Measurements from ENCODE around the gene PSPN. TPM values are rescaled to one million over a fixed set of nuclear protein-coding genes. Genes with fewer than 3 reads are reported as not detected.

The PSPN gene
- total RNA-seq, 1 experiment from 2014 or later, result 1.1 TPM

DNA sequence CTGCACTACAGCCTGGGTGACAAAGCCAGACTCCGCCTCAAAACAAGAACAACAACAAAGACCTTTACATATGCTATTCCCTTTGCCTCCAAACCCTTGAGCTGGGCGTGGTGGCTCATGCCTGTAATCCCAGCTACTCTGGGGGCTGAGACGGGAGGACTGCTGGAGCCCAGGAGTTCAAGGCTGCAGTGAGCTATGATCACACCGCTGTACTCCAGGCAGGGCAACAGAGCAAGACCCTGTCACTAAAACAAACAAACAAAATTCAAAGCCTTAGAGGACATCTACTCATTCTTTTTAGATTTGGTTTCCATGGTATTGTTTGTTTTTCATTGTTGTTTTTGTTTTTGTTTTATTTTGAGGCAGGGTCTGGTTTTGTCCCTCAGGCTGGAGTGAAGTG, 50.1 kb downstream of the PSPN start:
- DNase-seq (ENCODE audit: low read depth), result no peak

Other genes with a start within 250 kb of the PSPN start
- not detected in 2 replicates for gene ACSBG2, start 240.3 kb downstream of the PSPN start, total RNA-seq (2014; rRNA removed; shearing (Covaris generic))
- 8.0 and 15.4 TPM in 2 replicates for gene MLLT1, start 96.0 kb downstream of the PSPN start, total RNA-seq (2014; rRNA removed; shearing (Covaris generic))
- not detected in 2 replicates for gene ACER1, start 42.3 kb downstream of the PSPN start, total RNA-seq (2014; rRNA removed; shearing (Covaris generic))
- 108 and 135 TPM in 2 replicates for gene CLPP, start 14.4 kb downstream of the PSPN start, total RNA-seq (2014; rRNA removed; shearing (Covaris generic))
- 35.7 and 36.1 TPM in 2 replicates for gene ALKBH7, start 3.1 kb downstream of the PSPN start, total RNA-seq (2014; rRNA removed; shearing (Covaris generic))
- gene GTF2F1, start 17.2 kb upstream of the PSPN start, total RNA-seq (2014; rRNA removed; shearing (Covaris generic)), result 57.5 and 82.3 TPM in 2 replicates
- 76.0 and 84.9 TPM in 2 replicates for gene KHSRP, start 48.9 kb upstream of the PSPN start, total RNA-seq (2014; rRNA removed; shearing (Covaris generic))
- gene SLC25A41, start 57.8 kb upstream of the PSPN start, total RNA-seq (2014; rRNA removed; shearing (Covaris generic)), result not detected in 2 replicates
- gene SLC25A23, start 83.9 kb upstream of the PSPN start, total RNA-seq (2014; rRNA removed; shearing (Covaris generic)), result 18.1 and 23.1 TPM in 2 replicates
- not detected in 2 replicates for gene CRB3, start 88.3 kb upstream of the PSPN start, total RNA-seq (2014; rRNA removed; shearing (Covaris generic))
- not detected in 2 replicates for gene DENND1C, start 105.9 kb upstream of the PSPN start, total RNA-seq (2014; rRNA removed; shearing (Covaris generic))
- 0.17 and 0.65 TPM in 2 replicates for gene TUBB4A, start 126.4 kb upstream of the PSPN start, total RNA-seq (2014; rRNA removed; shearing (Covaris generic))
- 12.0 and 13.8 TPM in 2 replicates for gene TNFSF9, start 155.1 kb upstream of the PSPN start, total RNA-seq (2014; rRNA removed; shearing (Covaris generic))
- 62.8 and 65.4 TPM in 2 replicates for gene CD70, start 215.2 kb upstream of the PSPN start, total RNA-seq (2014; rRNA removed; shearing (Covaris generic))

Measured in Daoy (cell line).